NT2/D1 (cell line): ENCODE results near the gene SIRT2.

Source experiments
- SUZ12 ChIP-seq: IDR thresholded peaks from 2 replicates; pipeline ENCODE4 v1.6.1; 2011; ENCODE audit not compliant: insufficient read length, insufficient read depth; ENCODE audit errors: extremely low read depth
- ZNF274 ChIP-seq: IDR thresholded peaks from 2 replicates; pipeline ENCODE4 v1.6.1; 2011; ENCODE audit warnings: mild to moderate bottlenecking, low read depth, low read length

DNA sequence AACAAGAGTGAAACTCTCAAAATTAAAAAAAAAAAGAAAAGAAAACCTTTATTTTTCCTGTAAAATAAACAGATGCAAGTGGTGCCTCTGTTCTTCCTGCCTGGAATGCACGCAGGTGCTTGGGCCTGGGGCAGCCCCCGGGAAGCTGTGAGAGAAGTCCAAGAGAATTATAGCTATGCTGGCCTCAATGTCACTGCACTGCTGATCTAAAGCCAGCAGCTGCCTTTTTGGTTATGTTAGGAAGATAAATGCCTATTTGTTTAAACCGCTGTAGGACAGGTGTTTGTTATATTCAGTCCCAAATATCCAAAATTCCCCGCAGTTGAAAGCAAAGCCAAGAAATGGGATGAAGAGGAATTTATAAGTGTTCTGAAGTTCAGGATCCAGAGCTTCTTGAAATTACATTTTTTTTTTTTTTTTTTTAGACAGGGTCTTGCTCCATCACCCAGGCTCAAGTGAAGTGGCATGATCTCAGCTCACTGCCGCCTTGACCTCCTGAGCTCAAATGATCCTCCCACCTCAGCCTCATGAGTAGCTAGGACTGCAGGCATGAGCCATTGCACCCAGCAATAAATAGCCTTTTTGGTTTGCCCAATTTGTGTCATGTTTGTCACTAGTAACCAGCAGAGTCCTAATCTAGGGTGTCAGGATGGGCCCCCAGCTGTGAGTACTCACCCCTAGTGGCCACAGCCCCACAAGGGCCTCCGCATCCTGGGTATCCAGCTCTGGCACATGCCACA is 23.6 kb downstream of the SIRT2 start:
- no peak for TF ChIP-seq SUZ12
- no peak for TF ChIP-seq ZNF274
